HG03520 (cell line): ENCODE results near the gene PAPPA.
A peak's percentile ranks its signal among the peaks of the same experiment; 100 is the strongest.

Experiments
- ATAC-seq: cut with Tn5 transposase; IDR thresholded peaks from one replicate; pipeline ENCODE4 v1.9.1; 2021; ENCODE audit warnings: mild to moderate bottlenecking, moderate library complexity; ENCODE audit not compliant: unreplicated experiment

Gene PAPPA, protein sequence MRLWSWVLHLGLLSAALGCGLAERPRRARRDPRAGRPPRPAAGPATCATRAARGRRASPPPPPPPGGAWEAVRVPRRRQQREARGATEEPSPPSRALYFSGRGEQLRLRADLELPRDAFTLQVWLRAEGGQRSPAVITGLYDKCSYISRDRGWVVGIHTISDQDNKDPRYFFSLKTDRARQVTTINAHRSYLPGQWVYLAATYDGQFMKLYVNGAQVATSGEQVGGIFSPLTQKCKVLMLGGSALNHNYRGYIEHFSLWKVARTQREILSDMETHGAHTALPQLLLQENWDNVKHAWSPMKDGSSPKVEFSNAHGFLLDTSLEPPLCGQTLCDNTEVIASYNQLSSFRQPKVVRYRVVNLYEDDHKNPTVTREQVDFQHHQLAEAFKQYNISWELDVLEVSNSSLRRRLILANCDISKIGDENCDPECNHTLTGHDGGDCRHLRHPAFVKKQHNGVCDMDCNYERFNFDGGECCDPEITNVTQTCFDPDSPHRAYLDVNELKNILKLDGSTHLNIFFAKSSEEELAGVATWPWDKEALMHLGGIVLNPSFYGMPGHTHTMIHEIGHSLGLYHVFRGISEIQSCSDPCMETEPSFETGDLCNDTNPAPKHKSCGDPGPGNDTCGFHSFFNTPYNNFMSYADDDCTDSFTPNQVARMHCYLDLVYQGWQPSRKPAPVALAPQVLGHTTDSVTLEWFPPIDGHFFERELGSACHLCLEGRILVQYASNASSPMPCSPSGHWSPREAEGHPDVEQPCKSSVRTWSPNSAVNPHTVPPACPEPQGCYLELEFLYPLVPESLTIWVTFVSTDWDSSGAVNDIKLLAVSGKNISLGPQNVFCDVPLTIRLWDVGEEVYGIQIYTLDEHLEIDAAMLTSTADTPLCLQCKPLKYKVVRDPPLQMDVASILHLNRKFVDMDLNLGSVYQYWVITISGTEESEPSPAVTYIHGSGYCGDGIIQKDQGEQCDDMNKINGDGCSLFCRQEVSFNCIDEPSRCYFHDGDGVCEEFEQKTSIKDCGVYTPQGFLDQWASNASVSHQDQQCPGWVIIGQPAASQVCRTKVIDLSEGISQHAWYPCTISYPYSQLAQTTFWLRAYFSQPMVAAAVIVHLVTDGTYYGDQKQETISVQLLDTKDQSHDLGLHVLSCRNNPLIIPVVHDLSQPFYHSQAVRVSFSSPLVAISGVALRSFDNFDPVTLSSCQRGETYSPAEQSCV (N-terminal part only)

DNA sequence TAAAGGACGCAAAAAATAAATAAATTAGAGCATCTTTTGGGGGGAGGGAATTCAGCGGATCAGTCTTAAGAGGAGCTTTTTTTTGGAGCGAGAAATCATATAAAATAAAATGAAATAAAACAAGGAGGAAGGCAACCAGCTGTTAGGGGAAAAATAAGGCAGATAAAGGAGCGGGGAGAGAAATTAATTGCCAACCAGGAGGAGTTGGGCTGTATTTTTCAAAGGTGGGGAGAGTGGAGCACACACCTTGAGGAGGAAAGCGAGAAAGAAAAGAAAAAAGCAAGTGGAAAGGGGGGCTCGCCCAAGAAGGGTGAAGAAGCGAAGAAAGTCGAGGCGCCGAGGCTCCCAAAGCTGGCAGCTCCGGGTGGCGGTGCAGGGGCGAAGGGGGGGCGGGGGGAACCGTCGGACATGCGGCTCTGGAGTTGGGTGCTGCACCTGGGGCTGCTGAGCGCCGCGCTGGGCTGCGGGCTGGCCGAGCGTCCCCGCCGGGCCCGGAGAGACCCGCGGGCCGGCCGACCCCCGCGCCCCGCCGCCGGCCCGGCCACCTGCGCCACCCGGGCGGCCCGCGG, at the start of gene PAPPA:
Gene PAPPA, plus strand, starts transcription at position 27 of the 569 bp plus-strand sequence. Its CDS starts 382 bp downstream, at position 409.
- no peak for ATAC-seq

GRCh38 chr9:116103976-116104820, 49.4 kb upstream of the PAPPA start:
- no peak for ATAC-seq

- ATAC-seq = no peak
These were observed 41.4 kb upstream of the PAPPA start for GRCh38 chr9:116112236-116112635.

- no peak for ATAC-seq
These were observed 37.7 kb upstream of the PAPPA start for GRCh38 chr9:116115761-116116353.

- ATAC-seq = no peak
These were observed 37.2 kb upstream of the PAPPA start for GRCh38 chr9:116116393-116116792.

- ATAC-seq = no peak
These were observed 30.4 kb upstream of the PAPPA start for GRCh38 chr9:116123171-116123570.

DNA sequence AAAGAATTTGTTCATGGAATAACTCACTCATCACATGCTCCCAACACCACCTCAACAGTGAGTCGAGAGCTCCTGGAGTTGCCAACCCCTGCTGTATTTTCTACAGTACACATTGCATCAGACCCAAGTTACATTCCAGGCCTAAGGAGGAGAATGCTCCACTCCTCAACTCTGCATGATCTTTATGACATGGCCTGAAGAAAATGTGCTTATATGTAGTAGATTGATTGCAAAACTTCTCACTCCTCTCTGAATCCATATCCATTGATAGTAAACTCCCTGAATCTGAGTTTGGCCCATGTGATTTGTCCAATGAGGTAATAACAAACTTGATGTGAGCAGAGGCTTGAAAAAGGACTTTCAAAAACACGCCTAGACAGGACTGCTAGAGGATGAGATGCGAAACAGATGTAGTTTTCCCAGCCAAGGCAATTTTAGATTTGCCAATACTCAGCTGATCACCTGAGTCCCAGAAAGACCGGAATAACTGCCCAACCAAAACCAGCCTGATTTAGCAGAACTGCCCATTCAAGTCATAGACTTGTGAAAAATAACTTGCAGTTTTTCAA, 29.0 kb upstream of the PAPPA start:
- no peak for ATAC-seq

DNA sequence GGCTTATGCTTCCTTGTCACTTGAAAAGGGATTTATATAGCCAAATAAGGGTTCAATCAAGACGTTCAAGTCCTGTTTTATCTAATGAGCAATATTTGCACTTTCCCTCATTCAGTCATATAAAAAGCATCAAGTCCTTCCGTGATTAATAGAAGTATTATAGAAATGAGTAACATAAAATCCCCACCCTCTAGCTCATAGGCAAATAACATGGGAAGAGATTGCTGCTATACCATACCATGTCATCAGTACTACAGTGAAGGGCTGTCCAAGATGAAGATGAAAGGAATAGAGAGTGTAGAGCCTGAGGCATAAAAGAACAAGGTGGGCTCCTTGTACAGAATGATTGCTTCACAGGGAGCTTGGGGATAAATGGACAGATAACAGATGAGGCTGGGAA, 20.4 kb upstream of the PAPPA start:
- no peak for ATAC-seq

DNA sequence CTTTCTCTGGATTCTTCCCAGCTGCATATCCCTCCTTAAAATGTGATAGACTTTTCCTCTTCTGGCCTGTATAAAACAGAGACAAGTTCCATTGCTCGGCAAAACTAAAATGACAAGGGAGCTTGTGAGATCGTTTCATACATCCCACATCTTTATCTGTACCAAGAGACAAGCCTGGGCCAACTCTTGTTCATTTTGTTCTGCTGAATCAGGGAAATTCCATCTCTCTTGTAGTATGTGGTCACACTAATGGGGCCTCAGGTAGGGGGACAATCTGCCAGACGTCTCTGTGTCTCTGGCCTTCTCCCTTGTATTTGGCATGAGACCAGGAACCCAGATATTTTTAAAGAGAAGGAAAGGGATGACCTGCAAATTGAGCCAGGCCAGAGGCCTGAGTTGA, 18.6 kb upstream of the PAPPA start:
- ATAC-seq = no peak

DNA sequence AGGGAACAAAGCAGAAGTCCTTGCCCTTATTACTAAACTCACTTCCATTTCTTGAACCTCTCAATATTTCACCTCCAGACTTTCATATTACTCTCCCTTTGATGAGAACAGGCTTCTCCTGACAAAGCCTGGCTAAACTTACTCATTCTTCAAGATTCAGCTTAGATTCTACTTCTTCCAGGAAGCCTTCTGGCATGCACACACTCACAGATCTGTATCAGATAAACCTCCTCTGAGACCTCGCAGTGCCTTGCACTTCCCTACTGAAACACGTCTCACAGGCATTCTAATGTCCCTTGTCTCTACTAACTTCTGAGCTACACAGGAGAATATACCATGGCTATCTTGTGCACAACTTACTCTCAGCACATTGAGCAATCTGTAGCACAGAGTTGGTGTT, 16.6 kb upstream of the PAPPA start:
- no peak for ATAC-seq

- no peak for ATAC-seq
These were observed 16.0 kb upstream of the PAPPA start for GRCh38 chr9:116137581-116137980.

GRCh38 chr9:116141864-116142561, 11.6 kb upstream of the PAPPA start:
- ATAC-seq = no peak

GRCh38 chr9:116142706-116143492, 10.7 kb upstream of the PAPPA start:
- no peak for ATAC-seq

GRCh38 chr9:116144038-116144437, 9.6 kb upstream of the PAPPA start:
- ATAC-seq = no peak

DNA sequence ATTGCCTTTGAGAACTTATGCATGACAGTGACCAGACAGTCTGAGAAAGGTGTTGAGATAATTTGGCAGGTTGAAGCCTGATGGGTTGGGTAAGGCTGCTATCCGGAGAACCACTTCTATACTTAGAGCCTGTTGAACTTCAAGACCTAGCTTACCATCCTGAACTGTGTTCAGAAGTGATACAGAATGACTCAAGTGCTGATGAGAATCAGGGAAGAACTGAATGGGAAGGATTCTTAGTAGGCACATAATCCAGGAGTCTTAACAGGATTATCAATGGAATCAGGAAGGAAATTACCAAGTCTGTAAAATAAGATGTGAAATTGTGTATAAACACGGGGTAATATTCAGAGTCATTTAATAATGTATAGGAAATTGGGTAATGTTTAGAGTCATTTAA, 9.0 kb upstream of the PAPPA start:
- no peak for ATAC-seq

DNA sequence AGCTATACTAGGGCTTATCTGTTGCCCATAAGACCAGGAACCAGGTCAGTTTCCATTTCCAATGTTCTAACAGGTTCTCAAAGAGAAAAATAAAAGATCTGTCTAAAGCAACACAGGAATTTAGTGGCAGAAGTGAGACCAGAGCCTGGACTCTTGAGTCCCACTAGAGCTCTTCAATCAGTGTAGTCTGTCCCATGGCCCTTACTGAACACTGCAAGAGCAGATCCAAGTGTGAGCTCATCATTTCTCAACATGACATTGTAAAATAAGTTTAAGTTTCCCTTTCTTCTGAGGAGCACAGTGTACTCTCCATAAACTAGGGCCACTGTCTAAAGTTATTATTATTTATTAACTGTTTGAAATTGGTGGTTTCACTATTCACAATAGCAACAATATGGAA, 8.6 kb upstream of the PAPPA start:
- ATAC-seq = no peak

DNA sequence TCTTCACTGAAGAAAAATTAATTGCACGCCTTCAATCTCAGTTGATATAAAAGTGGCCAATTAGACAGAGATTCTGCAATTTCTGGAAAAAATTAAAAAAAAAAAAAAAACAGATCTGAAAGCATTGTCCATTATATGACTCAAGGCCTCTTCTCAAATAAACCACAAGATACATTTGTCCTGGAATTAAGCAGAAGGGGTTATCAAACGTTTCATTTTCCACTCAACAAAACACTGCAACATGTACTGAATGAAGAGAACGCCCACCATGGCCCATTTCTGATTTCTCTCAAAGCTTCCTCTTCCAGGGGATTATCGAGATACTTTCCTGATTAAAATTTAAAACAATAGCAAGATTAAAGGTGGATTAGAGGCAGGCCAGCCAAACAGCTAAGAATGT, 5.8 kb upstream of the PAPPA start:
- ATAC-seq = no peak

DNA sequence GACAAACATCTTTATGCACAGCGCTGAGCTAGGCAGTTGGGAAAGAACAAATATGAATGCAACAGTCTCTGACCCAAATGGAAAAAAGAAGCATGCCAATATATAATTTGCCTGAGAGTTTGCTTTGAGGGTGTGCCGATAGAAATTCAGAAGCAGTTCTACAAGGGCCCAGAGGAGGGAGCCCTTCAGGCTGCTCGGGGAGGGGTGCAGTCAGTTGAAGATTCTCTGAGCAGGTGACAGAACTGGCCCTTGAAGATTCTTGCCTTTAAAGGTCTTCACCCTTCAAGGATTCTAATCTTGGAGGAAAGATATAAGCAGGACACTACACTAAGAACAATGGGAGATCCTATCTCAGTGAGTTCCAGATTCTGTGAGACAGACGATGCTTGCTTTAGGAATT, 3.7 kb upstream of the PAPPA start:
- peak; percentile 71 for ATAC-seq
